HepG2 (cell line): ENCODE results near the gene TRIM27. TPM values are rescaled to one million over a fixed set of nuclear protein-coding genes. Genes with fewer than 3 reads are reported as not detected.
A peak's percentile ranks its signal among the peaks of the same experiment; 100 is the strongest.

Experiments used
- CHD4 ChIP-seq: fragments of 200-600 bp; sonication (generic); IDR thresholded peaks from 2 replicates; pipeline ENCODE4 v1.7.0; 2017; ENCODE audit warnings: mild to moderate bottlenecking, low read length, borderline replicate concordance
- CREB1 ChIP-seq, 2 experiments: fragments of 450-650 bp in 1 of 2; IDR thresholded peaks; 2 replicates each; pipeline ENCODE4 v1.6.1; 2016 to 2017; ENCODE audit warnings: control low read depth in 1 of 2, mild to moderate bottlenecking in 1 of 2, missing compliant biosample characterization in 1 of 2, missing genetic modification characterization in 1 of 2
- FOXJ3 ChIP-seq: sonication (generic); formaldehyde crosslinking; IDR thresholded peaks from 2 replicates; pipeline ENCODE4 v1.4.0; 2020; ENCODE audit warnings: missing genetic modification reagents, mild to moderate bottlenecking, borderline replicate concordance
- MEIS1 ChIP-seq: sonication (generic); formaldehyde crosslinking; IDR thresholded peaks from 2 replicates; pipeline ENCODE4 v1.9.0; 2021; ENCODE audit warnings: mild to moderate bottlenecking, missing genetic modification reagents, moderate library complexity, borderline replicate concordance
- NFATC3 ChIP-seq: sonication (generic); formaldehyde crosslinking; IDR thresholded peaks from 2 replicates; pipeline ENCODE4 v1.5.1; 2020; ENCODE audit warnings: mild to moderate bottlenecking, missing genetic modification reagents
- NFE2 ChIP-seq: sonication (generic); formaldehyde crosslinking; IDR thresholded peaks from 2 replicates; pipeline ENCODE4 v1.4.0; 2020; ENCODE audit warnings: missing genetic modification reagents
- PLRG1 ChIP-seq: fragments of 450-650 bp; conservative IDR thresholded peaks from 2 replicates; pipeline ENCODE4 v1.6.1; 2016
- TOPORS ChIP-seq: sonication (generic); formaldehyde crosslinking; IDR thresholded peaks from 2 replicates; pipeline ENCODE4 v1.8.0; 2023; ENCODE audit warnings: mild to moderate bottlenecking, missing genetic modification reagents
- YEATS4 ChIP-seq: sonication (generic); formaldehyde crosslinking; IDR thresholded peaks from 2 replicates; pipeline ENCODE4 v1.4.0; 2020; ENCODE audit warnings: missing genetic modification reagents, borderline replicate concordance
- ZFP37 ChIP-seq: sonication (generic); formaldehyde crosslinking; IDR thresholded peaks from 2 replicates; pipeline ENCODE4 v1.4.0; 2020; ENCODE audit warnings: missing genetic modification reagents, borderline replicate concordance
- ZNF138 ChIP-seq: sonication (generic); formaldehyde crosslinking; IDR thresholded peaks from 2 replicates; pipeline ENCODE4 v1.5.0; 2020; ENCODE audit warnings: mild to moderate bottlenecking, low read depth, missing genetic modification reagents
- ZNF234 ChIP-seq: sonication (generic); formaldehyde crosslinking; conservative IDR thresholded peaks from 2 replicates; pipeline ENCODE4 v1.5.1; 2020; ENCODE audit warnings: mild to moderate bottlenecking, missing genetic modification reagents
- ZNF326 ChIP-seq: sonication (generic); formaldehyde crosslinking; IDR thresholded peaks from 2 replicates; pipeline ENCODE4 v1.4.0; 2020; ENCODE audit warnings: missing genetic modification reagents, borderline replicate concordance
- ZNF468 ChIP-seq: sonication (generic); formaldehyde crosslinking; IDR thresholded peaks from 2 replicates; pipeline ENCODE4 v1.8.0; 2022; ENCODE audit warnings: mild to moderate bottlenecking, moderate library complexity, missing genetic modification reagents
- ZNF546 ChIP-seq: sonication (generic); formaldehyde crosslinking; conservative IDR thresholded peaks from 2 replicates; pipeline ENCODE4 v1.8.1; 2023; ENCODE audit warnings: mild to moderate bottlenecking, missing genetic modification reagents
- ZNF567 ChIP-seq: sonication (generic); formaldehyde crosslinking; IDR thresholded peaks from 2 replicates; pipeline ENCODE4 v1.8.1; 2023; ENCODE audit warnings: mild to moderate bottlenecking, missing genetic modification reagents, borderline replicate concordance
- ZNF576 ChIP-seq: sonication (generic); formaldehyde crosslinking; IDR thresholded peaks from 2 replicates; pipeline ENCODE4 v1.4.0; 2020; ENCODE audit warnings: mild to moderate bottlenecking, missing genetic modification reagents
- ZNF609 ChIP-seq: sonication (generic); formaldehyde crosslinking; IDR thresholded peaks from 2 replicates; pipeline ENCODE4 v1.4.0; 2020; ENCODE audit warnings: mild to moderate bottlenecking, missing genetic modification reagents, borderline replicate concordance
- ZNF674 ChIP-seq: sonication (generic); formaldehyde crosslinking; IDR thresholded peaks from 2 replicates; pipeline ENCODE4 v1.5.0; 2020; ENCODE audit warnings: low read depth, mild to moderate bottlenecking, missing genetic modification reagents
- polyA plus RNA-seq, 8 experiments: library from polyadenylated mRNA; depleted of rRNA in 3 of 8; stranded (reverse) in 7 of 8; unstranded in 1 of 8; fragments of >200 nt; fragmentation: Illumina TruSeq in 4 of 8; extraction: Trizol in 4 of 8; gene quantifications; 2 replicates each; pipeline versions ENCODE4 v1.2.1 to v1.2.3, GENCODE V29; 2011 to 2016; ENCODE audit warnings: low read depth in 4 of 8, missing spikeins in 1 of 8, mixed read lengths in 1 of 8; ENCODE audit not compliant: insufficient read depth in 1 of 8
- total RNA-seq, 5 experiments: library from RNA; depleted of rRNA; stranded (reverse); fragments of >200 nt; fragmentation: Illumina TruSeq; extraction: Trizol; gene quantifications; 2 replicates each; pipeline ENCODE4 v1.2.3, GENCODE V29; 2016; ENCODE audit warnings: low read depth in 1 of 5
- TF ChIP-seq, protein P1 (sequence below): sonication (generic); formaldehyde crosslinking; IDR thresholded peaks from 2 replicates; pipeline ENCODE4 v1.4.0; 2020; ENCODE audit warnings: missing genetic modification reagents

TRIM27 gene
- total and polyA plus RNA-seq, 2 of the 13 experiments (the other 11 are each of a cell fraction or from before 2014, with no cell fraction given): 88.6 to 112 TPM

DNA sequence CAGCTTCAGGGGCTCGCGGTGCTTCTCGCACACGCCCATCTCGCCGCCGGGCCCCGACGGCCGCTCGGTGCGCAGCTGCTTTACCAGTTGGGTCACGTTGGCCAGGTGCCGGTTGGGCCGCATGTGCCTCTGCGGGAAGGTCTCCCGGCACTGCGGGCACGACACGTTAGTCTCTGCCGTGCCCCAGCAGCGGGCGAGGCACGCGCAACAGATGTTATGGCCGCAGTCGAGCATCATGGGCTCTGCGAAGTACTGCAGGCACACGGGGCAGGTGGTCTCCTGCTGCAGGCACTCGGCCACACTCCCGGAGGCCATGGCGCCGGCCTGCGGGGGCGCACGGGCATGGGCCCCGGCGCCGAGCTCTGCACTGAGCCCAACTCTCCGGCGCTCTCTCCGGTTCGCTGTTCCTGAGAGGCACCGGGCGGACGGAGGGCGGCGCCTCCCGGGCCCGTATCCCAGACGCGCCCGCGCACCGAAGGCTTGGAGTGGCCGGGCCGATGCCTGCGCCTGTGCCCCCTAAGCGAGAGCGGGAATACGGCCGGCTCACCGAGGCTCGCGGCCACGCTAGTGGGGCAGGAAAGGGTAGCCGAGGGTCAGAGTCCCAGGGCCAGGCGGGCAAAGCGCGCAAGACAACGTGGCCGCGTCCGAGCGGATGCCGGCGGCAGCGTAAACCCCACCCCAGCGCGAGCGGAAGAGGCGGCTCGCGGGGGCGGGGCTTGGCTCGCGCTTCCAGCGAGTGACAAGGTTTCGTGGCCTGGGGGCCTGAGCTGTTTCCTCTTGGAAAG is at the start of gene TRIM27 (continued):
- peak; percentile 84; the same call in 1 of the 2 replicates for TF ChIP-seq ZNF576 (CRISPR knock-in tag)
- no peak; the same call in none of the 2 replicates for TF ChIP-seq MEIS1 (CRISPR knock-in tag)
- TF ChIP-seq, protein P1, sequence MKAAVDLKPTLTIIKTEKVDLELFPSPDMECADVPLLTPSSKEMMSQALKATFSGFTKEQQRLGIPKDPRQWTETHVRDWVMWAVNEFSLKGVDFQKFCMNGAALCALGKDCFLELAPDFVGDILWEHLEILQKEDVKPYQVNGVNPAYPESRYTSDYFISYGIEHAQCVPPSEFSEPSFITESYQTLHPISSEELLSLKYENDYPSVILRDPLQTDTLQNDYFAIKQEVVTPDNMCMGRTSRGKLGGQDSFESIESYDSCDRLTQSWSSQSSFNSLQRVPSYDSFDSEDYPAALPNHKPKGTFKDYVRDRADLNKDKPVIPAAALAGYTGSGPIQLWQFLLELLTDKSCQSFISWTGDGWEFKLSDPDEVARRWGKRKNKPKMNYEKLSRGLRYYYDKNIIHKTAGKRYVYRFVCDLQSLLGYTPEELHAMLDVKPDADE (CRISPR knock-in tag): peak; percentile 80; the same call in 1 of the 2 replicates
- TF ChIP-seq ZNF674: peak; percentile 85; the same call in 1 of the 2 replicates
- peak; percentile 79; the same call in 1 of the 2 replicates for TF ChIP-seq ZNF468 (CRISPR knock-in tag)
- no peak for TF ChIP-seq NFE2 (CRISPR knock-in tag)
- TF ChIP-seq ZNF546: peak; percentile 89
- TF ChIP-seq NFATC3 (CRISPR knock-in tag): 0 out of 2 replicates have a peak, but pooled peaks have one; percentile 50
- no peak for TF ChIP-seq CHD4
- peak; percentile 61; the same call in 1 of the 2 replicates for TF ChIP-seq TOPORS (CRISPR knock-in tag)
- TF ChIP-seq PLRG1: no peak
- peak; percentile 79; the same call in 1 of the 2 replicates for TF ChIP-seq ZNF138
- 0 out of 2 replicates have a peak, but pooled peaks have one; percentile 72 for TF ChIP-seq ZNF567
- TF ChIP-seq FOXJ3 (CRISPR knock-in tag): peak; percentile 68; the same call in 1 of the 2 replicates
- peak; percentile 97; the same call in 1 of the 2 replicates for TF ChIP-seq ZNF234 (CRISPR knock-in tag)
- peak; percentile 52 for TF ChIP-seq CREB1 (IDR thresholded peaks at IDR 0.05)
- TF ChIP-seq CREB1 (CRISPR knock-in tag; IDR thresholded peaks at IDR 0.05): no peak; the same call in 1 of the 2 replicates
- no peak for TF ChIP-seq ZNF326 (CRISPR knock-in tag)
- peak; percentile 80; the same call in 1 of the 2 replicates for TF ChIP-seq ZFP37 (CRISPR knock-in tag)
- TF ChIP-seq ZNF609 (CRISPR knock-in tag): no peak; the same call in 1 of the 2 replicates
- peak; percentile 99 for TF ChIP-seq YEATS4
